NB4 (cell line): ENCODE results near the gene ANTXR1.

Experiments
- DNase-seq: peaks from one replicate; pipeline ENCODE4 v3.0.0; 2010; ENCODE audit warnings: low read depth
- H3K4me3 ChIP-seq: one replicate; pipeline ENCODE4 v1.5.1; 2011; ENCODE audit warnings: mild to moderate bottlenecking, low read depth, low read length, moderate library complexity
- CTCF ChIP-seq: IDR thresholded peaks from one replicate; pipeline ENCODE4 v1.5.1; 2012; ENCODE audit warnings: low read depth, low read length
- MAX ChIP-seq: IDR thresholded peaks from 2 replicates; pipeline ENCODE4 v1.6.1; 2011; ENCODE audit warnings: low read depth, low read length
- MYC ChIP-seq: IDR thresholded peaks from 2 replicates; pipeline ENCODE4 v1.6.1; 2011; ENCODE audit warnings: low read depth, low read length
- POLR2A ChIP-seq: IDR thresholded peaks from 2 replicates; pipeline ENCODE4 v1.6.1; 2011; ENCODE audit warnings: mild to moderate bottlenecking; ENCODE audit not compliant: insufficient read length; ENCODE audit errors: extremely low read depth

Gene ANTXR1

GRCh38 chr2:69291721-69292120 lies 278.7 kb downstream of the ANTXR1 start:
- no peak for DNase-seq
- H3K4me3 ChIP-seq, result no peak overlapping the region
- TF ChIP-seq MYC (no peak), MAX (no peak), CTCF (no peak), POLR2A (no peak)

- TF ChIP-seq MYC (no peak), CTCF (no peak), POLR2A (no peak), MAX (no peak)
- DNase-seq, result no peak
These were observed 279.3 kb downstream of the ANTXR1 start for GRCh38 chr2:69292256-69292655.

GRCh38 chr2:69296421-69296820 lies 283.4 kb downstream of the ANTXR1 start:
- TF ChIP-seq MAX (no peak), MYC (no peak), POLR2A (no peak), CTCF (no peak)
- no peak for DNase-seq

More at GRCh38 chr2:69292256-69292655, 279.3 kb downstream of the ANTXR1 start:
- no peak overlapping the region for H3K4me3 ChIP-seq

GRCh38 chr2:69297216-69297615 lies 284.2 kb downstream of the ANTXR1 start:
- no peak for DNase-seq
- no peak overlapping the region for H3K4me3 ChIP-seq
- TF ChIP-seq CTCF (no peak), POLR2A (no peak), MAX (no peak), MYC (no peak)

More at GRCh38 chr2:69296421-69296820, 283.4 kb downstream of the ANTXR1 start:
- H3K4me3 ChIP-seq, result no peak overlapping the region

- no peak overlapping the region for H3K4me3 ChIP-seq
- TF ChIP-seq MAX (0 out of 2 replicates have a peak, but pooled peaks have one; percentile 3), MYC (no peak)
- DNase-seq, result peak; percentile 81
These were observed 285.3 kb downstream of the ANTXR1 start for GRCh38 chr2:69298261-69298660.

- no peak for TF ChIP-seq MAX
- TF ChIP-seq CTCF, result no peak
- TF ChIP-seq POLR2A, result no peak
- no peak for DNase-seq
- no peak overlapping the region for H3K4me3 ChIP-seq
These were observed 285.9 kb downstream of the ANTXR1 start for GRCh38 chr2:69298862-69299261.
